GM19372 (cell line): ENCODE measurements around the gene MLLT3.

Experiments
- ATAC-seq: cut with Tn5 transposase; IDR thresholded peaks from one replicate; pipeline ENCODE4 v1.9.1; 2021; ENCODE audit warnings: mild to moderate bottlenecking, low read depth, moderate library complexity; ENCODE audit not compliant: unreplicated experiment

Gene MLLT3

GRCh38 chr9:20357037-20357432 is 265.3 kb downstream of the MLLT3 start:
- ATAC-seq = no peak

GRCh38 chr9:20356403-20357036 is 265.8 kb downstream of the MLLT3 start:
- ATAC-seq = no peak

GRCh38 chr9:20355022-20355421 is 267.3 kb downstream of the MLLT3 start:
- no peak for ATAC-seq

- ATAC-seq = no peak
Observed at GRCh38 chr9:20353931-20354652, 268.2 kb downstream of the MLLT3 start.

DNA sequence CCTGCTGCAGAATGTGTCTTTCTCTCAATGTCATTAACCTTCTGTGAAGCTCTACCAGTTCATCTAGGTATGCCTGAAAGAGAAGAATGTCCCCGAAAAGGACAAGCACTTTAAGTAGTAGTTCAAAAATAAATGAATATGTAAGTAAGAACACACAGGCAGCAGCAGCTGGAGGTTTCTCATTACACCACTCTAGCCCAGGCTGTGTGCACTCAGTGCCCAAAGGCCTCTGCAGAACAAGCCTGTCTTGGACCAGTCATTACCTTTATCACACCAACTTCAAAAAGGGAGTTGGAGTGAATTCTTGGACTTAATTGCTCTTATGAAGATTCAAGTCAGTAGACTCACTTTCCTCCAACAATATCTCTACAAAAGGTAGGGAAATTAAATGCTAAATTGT is 268.8 kb downstream of the MLLT3 start:
- no peak for ATAC-seq

GRCh38 chr9:20352591-20352990 is 269.7 kb downstream of the MLLT3 start:
- no peak for ATAC-seq

- ATAC-seq = no peak
Observed at GRCh38 chr9:20351715-20352114, 270.6 kb downstream of the MLLT3 start.

GRCh38 chr9:20349568-20349967 is 272.7 kb downstream of the MLLT3 start:
- no peak for ATAC-seq

- ATAC-seq = no peak
Observed at GRCh38 chr9:20343325-20343724, 279.0 kb downstream of the MLLT3 start.

- ATAC-seq = no peak
Observed at GRCh38 chr9:20340511-20340861, 281.8 kb downstream of the MLLT3 start.

DNA sequence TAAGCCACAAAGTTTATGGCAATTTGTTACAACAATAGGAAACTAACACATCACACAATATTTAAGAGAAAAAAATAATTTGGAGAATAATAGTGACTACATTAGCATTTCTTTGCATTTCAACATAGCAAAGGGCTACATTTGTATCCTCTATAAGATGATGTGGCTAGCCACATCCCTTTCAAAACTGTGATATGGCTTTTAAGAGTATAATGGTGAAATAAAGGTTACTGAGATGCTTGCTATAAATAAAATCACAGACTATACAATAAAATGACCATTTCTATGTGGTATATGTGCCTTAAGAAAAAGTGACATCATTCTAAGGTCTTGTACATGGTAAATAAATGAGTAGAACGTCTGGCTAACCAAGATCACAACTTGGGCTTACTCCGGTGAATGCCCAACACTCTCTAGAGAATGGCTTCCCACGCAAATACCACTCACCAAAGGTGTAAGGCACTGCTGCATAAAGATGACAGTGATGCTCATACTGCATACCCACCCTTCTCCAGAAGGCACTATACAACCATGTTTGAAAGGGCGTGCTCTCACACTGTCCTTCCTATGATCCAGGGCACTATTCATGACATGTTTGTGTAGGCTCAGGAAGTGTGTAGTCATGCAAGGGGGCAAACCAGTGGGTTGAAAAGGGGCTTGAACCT is 286.5 kb downstream of the MLLT3 start:
- no peak for ATAC-seq

DNA sequence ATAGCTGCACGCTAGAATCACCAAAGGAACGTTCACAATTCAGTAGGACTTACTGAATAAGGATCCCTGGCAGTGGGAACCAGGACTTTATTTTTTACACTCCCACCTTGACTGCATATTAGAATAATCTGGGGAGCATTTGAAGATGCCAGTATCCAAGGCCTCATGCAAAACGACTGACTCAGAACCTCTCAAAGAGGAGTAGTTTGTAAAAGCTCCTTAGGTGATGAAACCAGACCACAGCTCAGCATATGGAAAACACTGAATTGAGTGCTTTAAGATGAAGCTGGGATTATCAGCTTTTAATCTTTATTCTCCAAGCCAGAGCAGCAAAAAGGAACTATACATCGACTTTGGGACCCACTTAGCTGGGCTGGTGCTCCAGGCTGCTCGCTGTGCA is 288.3 kb downstream of the MLLT3 start:
- no peak for ATAC-seq

- peak; percentile 70 for ATAC-seq
Observed at GRCh38 chr9:20331095-20331685, 291.1 kb downstream of the MLLT3 start.

DNA sequence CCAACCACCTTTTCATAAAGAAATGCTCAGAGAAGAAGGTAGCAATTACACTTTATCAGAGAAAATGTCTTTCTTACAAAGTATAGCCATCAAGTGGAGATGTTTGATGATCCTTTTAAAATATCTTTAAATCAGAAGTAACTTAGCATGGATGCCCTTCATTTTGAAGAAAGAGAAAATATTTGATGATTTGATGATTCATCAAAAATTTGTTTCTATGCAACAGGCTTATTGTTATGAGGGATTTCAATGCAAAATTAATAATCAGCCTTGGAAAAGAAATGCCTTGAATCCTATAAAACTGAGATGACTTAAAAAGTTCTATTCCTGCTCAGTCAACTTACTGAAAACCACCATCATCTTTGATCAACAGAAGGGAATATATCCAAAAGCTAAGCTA is 291.6 kb downstream of the MLLT3 start:
- no peak for ATAC-seq

- ATAC-seq = no peak
Observed at GRCh38 chr9:20326516-20326915, 295.8 kb downstream of the MLLT3 start.

DNA sequence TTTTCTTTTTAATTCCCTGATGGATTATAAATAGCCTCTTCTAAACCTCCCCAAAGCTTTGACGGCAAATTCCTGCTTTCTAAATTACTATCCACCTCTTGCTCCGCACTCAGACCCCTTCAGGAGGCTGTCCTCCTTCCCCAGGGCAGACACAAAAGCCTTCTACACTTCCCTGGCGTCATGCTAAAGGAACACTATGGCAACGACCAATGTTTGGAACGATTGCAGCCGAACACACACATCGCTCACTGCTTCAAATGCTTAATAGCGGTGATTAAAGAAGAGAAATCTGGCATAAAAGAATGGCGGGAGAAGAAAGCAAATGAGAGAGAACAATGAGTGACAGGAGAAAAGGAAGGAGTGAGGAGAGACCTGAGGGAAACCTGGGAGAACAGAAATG is 297.3 kb downstream of the MLLT3 start:
- no peak for ATAC-seq

GRCh38 chr9:20322212-20322611 is 300.1 kb downstream of the MLLT3 start:
- ATAC-seq = no peak

DNA sequence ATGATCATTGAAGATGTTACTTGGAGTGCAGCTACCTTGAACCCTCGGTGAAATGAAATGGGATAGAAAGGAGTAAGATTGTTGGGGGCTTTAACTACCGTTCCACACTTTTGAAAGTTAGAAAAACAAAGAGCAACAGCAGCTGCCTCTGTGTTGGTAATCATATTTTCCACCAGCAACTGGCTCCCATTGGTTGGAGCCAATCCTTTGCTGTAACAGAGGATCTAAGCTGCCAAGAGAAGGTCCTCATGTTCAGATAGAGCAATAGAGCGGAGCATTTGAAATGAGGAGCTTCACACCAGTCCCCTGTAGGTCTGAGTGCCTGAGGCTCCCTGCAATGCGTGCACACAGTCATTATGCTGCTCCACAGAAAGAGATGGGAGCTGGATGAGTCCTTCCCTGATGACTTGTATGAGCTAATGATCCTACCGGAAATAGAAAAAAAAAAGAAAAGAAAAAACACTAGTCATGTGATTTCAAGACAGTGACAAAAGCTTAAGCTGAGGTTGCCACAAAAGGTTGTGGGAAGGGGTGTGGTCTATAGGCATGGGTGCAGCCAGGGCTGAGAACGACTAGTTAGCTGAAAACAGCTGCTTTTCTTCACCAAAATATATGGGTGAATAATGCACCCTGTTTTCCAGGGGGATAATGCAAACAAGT is 300.7 kb downstream of the MLLT3 start:
- no peak for ATAC-seq

DNA sequence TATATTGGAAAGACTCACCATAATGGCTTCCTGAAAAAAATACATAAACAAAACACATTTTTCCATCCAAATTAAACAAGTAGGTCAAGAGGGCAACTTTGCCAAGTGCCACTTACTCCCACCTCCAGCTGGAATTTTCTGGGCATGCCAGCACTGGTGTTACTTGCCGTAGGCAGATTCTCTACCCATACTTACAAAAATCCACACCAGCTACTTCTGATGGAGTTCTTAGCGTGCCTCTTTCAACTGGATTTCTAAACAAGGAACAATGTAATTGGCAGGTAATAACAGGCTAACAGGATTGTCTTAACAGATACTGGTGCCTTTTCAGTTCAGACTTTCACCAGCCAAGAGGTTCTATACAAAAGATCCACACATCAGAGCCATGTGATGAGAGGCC is 301.4 kb downstream of the MLLT3 start:
- no peak for ATAC-seq

DNA sequence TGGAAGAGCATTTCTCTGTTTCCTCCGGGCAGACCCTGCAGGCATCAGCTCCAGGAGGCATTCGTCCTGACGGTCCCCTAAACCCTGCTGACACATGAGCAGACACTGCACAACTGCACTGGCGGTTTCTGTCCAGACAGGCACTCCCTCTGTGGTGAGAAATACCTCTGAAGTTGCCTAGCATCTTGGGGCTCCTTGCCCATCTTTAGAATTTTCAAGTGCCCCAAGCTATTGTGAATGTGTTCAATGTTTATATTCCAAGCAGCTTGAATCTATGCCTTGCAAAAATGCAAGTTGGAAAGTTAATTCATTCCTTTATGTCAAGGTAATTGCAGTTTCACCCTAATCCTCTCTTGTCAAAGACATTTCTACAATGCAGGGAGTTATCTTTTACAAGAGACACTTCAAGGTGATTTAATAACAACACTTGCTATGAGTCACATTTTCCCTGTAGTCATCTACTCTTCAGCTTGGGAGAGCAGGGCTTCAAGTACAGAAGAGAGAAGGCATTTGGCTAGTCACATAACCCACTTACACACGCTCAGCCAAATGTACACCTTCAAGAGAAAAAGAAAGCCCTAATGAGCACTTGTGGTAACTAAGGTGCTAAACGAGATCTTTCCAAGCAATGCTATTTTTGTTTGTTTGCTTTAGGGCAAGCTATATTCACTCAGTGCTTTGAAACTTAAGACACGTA is 302.5 kb downstream of the MLLT3 start:
- ATAC-seq = no peak
